Right lobe of liver (tissue), 4 donors: ENCODE measurements around the gene LDLRAD3.

ENCODE experiments used
- POLR2A ChIP-seq: fragments of 450-650 bp; IDR thresholded peaks from one replicate; pipeline ENCODE4 v1.6.1; 2017; ENCODE audit warnings: antibody characterized with exemption, mild to moderate bottlenecking
- TF ChIP-seq, protein P1 (sequence below), 4 donors: fragments of 200-600 bp in 3 of 4; fragments of 450-650 bp in 1 of 4; IDR thresholded peaks; one replicate each; pipeline versions ENCODE4 v1.5.1 to v1.8.0; 2016 to 2022; ENCODE audit warnings: antibody characterized with exemption in 4 of 4, mild to moderate bottlenecking in 2 of 4
- donor health status: DM: no; HTN: no; CAD: no.
- donor health status: DM: no; HTN: no; CAD: no.
- donor health status: DM: no; HTN: yes; CAD: no.

DNA sequence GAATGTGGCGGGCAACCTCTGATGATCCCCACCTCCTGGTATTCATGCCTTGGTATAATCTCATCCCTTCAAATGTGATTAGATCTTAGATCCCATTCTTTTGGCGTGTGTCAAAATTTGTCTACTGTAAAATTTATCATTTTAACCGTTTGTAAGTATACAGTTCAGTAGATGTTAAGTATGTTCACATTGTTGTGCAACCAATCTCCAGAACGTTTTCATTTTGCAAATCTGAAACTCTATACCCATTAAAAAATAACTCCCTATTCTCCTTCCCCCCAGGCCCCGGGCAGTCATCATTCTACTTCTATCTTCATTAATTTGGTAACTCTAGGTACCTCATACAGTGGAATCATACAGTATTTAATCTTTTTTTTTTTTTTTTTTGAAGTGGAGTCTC is 159.0 kb downstream of the LDLRAD3 start:
- TF ChIP-seq, protein P1, sequence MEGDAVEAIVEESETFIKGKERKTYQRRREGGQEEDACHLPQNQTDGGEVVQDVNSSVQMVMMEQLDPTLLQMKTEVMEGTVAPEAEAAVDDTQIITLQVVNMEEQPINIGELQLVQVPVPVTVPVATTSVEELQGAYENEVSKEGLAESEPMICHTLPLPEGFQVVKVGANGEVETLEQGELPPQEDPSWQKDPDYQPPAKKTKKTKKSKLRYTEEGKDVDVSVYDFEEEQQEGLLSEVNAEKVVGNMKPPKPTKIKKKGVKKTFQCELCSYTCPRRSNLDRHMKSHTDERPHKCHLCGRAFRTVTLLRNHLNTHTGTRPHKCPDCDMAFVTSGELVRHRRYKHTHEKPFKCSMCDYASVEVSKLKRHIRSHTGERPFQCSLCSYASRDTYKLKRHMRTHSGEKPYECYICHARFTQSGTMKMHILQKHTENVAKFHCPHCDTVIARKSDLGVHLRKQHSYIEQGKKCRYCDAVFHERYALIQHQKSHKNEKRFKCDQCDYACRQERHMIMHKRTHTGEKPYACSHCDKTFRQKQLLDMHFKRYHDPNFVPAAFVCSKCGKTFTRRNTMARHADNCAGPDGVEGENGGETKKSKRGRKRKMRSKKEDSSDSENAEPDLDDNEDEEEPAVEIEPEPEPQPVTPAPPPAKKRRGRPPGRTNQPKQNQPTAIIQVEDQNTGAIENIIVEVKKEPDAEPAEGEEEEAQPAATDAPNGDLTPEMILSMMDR (IDR thresholded peaks at IDR 0.05) = no peak
- TF ChIP-seq POLR2A = no peak
